HFFc6 (cell line): ENCODE measurements around the gene KRT32. TPM values are rescaled to one million over a fixed set of nuclear protein-coding genes. Genes with fewer than 3 reads are reported as not detected.

ENCODE experiments used
- DNase-seq: peaks from one replicate; pipeline ENCODE4 v3.0.0-alpha.2; 2018
- H3K27ac Mint-ChIP-seq: 2 replicates; pipeline ENCODE4 v1.8.0; 2020; ENCODE audit warnings: mild to moderate bottlenecking, mixed read lengths
- H3K27me3 Mint-ChIP-seq: 2 replicates; pipeline ENCODE4 v1.8.0; 2021; ENCODE audit warnings: mild to moderate bottlenecking, moderate library complexity, mixed read lengths; ENCODE audit not compliant: insufficient read depth
- H3K36me3 Mint-ChIP-seq: 2 replicates; pipeline ENCODE4 v1.8.0; 2021; ENCODE audit warnings: low read depth, mixed read lengths
- H3K4me1 Mint-ChIP-seq: 2 replicates; pipeline ENCODE4 v1.8.0; 2020; ENCODE audit warnings: low read depth, mixed read lengths
- H3K4me3 Mint-ChIP-seq: 2 replicates; pipeline ENCODE4 v1.8.0; 2020; ENCODE audit warnings: mild to moderate bottlenecking, moderate library complexity, mixed read lengths
- H3K9me3 Mint-ChIP-seq: 2 replicates; pipeline ENCODE4 v1.8.0; 2020; ENCODE audit warnings: mild to moderate bottlenecking, mixed read lengths
- CTCF ChIP-seq: fragments of 200-600 bp; sonication (generic); IDR thresholded peaks from 2 replicates; pipeline ENCODE4 v1.5.0; 2021; ENCODE audit warnings: antibody characterized with exemption, mild to moderate bottlenecking
- total RNA-seq, 6 experiments: library from RNA; stranded (reverse); fragmentation: NEBNext Ultra II Directional; extraction: Animal tissue kit (Norgen Biotek cat#: 25700); gene quantifications; 2 replicates in 1 of 6; 3 replicates in 5 of 6; pipeline ENCODE4 v1.2.3, GENCODE V29; 2021

Gene KRT32
- total RNA-seq, 6 experiments from 2014 or later: 0.14 TPM; not detected in 4

DNA sequence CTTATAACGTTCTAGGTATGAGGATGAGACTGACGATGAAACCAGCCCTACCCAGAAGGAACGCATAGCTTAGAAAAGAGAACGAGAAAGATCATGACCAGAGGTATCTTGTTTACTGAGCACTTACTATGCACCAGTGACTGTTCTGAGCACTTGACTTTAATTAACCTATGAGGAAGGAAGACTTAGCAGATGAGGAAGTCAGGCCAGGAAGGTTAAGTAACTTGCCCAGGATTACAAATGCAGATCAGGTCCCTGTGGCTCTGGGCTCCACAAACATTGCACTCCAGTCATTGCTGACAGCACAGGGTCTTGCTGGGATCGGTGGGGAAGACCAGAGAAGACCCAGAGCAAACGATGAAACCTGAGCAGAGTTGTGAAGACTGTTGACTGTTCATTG, 31.1 kb upstream of the KRT32 start:
- H3K9me3 Mint-ChIP-seq: no peaks in the 10 kb centered on the region
- no peak overlapping the region for H3K4me3 Mint-ChIP-seq
- H3K36me3 Mint-ChIP-seq: no peaks in the 10 kb centered on the region
- H3K27ac Mint-ChIP-seq: peak overlapping the region; percentile 25; the same call in 1 of the 2 replicates
- peaks cover 62% of the 10 kb centered on the region for H3K4me1 Mint-ChIP-seq
- no peak for TF ChIP-seq CTCF
- H3K27me3 Mint-ChIP-seq: no peaks in the 10 kb centered on the region; the same call in 1 of the 2 replicates
- no peak for DNase-seq

GRCh38 chr17:41496803-41497484, 29.8 kb upstream of the KRT32 start:
- peak; percentile 96 for TF ChIP-seq CTCF
- Mint-ChIP-seq H3K4me1 (peaks cover 66% of the 10 kb centered on the region), H3K4me3 (no peak overlapping the region), H3K9me3 (no peaks in the 10 kb centered on the region), H3K27ac (peak overlapping the region; percentile 78), H3K27me3 (no peaks in the 10 kb centered on the region; the same call in 1 of the 2 replicates), H3K36me3 (no peaks in the 10 kb centered on the region)
- peak; percentile 85 for DNase-seq

DNA sequence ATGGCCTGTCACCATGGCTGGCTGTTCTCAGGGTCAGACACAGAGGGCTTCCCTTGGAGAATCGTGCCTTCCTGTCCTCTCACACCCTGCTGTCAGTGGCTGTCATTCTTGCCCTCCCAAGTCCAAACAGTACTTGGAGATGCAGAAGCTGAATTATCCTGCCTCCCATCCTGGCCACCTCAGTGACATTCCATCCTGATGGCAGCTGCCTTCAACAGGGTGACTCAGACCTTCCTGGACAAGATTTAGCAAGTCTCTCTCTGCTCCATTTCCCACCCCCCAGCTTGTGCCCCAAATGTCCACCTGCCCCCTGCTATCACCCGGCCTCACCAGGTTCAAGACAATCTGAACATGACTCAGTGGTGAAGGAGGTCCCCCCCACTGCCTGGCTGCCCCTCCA, 27.3 kb upstream of the KRT32 start:
- Mint-ChIP-seq H3K9me3 (no peaks in the 10 kb centered on the region), H3K4me3 (no peak overlapping the region), H3K27me3 (peaks cover 3% of the 10 kb centered on the region), H3K4me1 (peaks cover 59% of the 10 kb centered on the region), H3K36me3 (no peaks in the 10 kb centered on the region), H3K27ac (peak overlapping the region; percentile 66)
- peak; percentile 27 for DNase-seq
- no peak for TF ChIP-seq CTCF

- DNase-seq: no peak
- no peak overlapping the region for H3K4me3 Mint-ChIP-seq
- peaks cover 3% of the 10 kb centered on the region for H3K27me3 Mint-ChIP-seq
- no peaks in the 10 kb centered on the region for H3K9me3 Mint-ChIP-seq
- TF ChIP-seq CTCF: no peak
- H3K4me1 Mint-ChIP-seq: peaks cover 46% of the 10 kb centered on the region
- no peak overlapping the region for H3K27ac Mint-ChIP-seq
- no peaks in the 10 kb centered on the region for H3K36me3 Mint-ChIP-seq
These were observed 25.6 kb upstream of the KRT32 start for GRCh38 chr17:41492771-41493170.

- Mint-ChIP-seq H3K4me3 (no peak overlapping the region), H3K27me3 (peaks cover 3% of the 10 kb centered on the region), H3K9me3 (no peaks in the 10 kb centered on the region), H3K4me1 (peaks cover 46% of the 10 kb centered on the region), H3K27ac (no peak overlapping the region; the same call in 1 of the 2 replicates), H3K36me3 (no peaks in the 10 kb centered on the region)
- DNase-seq: no peak
- TF ChIP-seq CTCF: no peak
These were observed 25.2 kb upstream of the KRT32 start for GRCh38 chr17:41492351-41492750.
